ENCODE results near the gene ADSS1.

The ADSS1 gene

GRCh38 chr14:104784846-104785707 is 61.0 kb downstream of the ADSS1 start:
- no peak for DNase-seq

GRCh38 chr14:104785708-104786080 is 61.7 kb downstream of the ADSS1 start:
- no peak for DNase-seq

- peak; percentile 44 to 66 (median 55) for DNase-seq
These were observed 62.1 kb downstream of the ADSS1 start for GRCh38 chr14:104786091-104786586.

- DNase-seq: no peak
These were observed 63.0 kb downstream of the ADSS1 start for GRCh38 chr14:104786726-104787675.

- DNase-seq: peak; percentile 78 to 81 (median 78)
These were observed 63.7 kb downstream of the ADSS1 start for GRCh38 chr14:104787736-104788135.

GRCh38 chr14:104788161-104788818 is 64.3 kb downstream of the ADSS1 start:
- DNase-seq: no peak

GRCh38 chr14:104788873-104789663 is 65.0 kb downstream of the ADSS1 start:
- DNase-seq: peak in 2 of 3 donors; percentile 26 to 46

GRCh38 chr14:104789752-104790743 is 66.0 kb downstream of the ADSS1 start:
- no peak for DNase-seq

GRCh38 chr14:104791425-104791824 is 67.4 kb downstream of the ADSS1 start:
- no peak for DNase-seq

- no peak for DNase-seq
These were observed 68.3 kb downstream of the ADSS1 start for GRCh38 chr14:104792101-104792884.

GRCh38 chr14:104792945-104793702 is 69.1 kb downstream of the ADSS1 start:
- no peak for DNase-seq

- no peak for DNase-seq
These were observed 69.6 kb downstream of the ADSS1 start for GRCh38 chr14:104793703-104793959.

- DNase-seq: peak; percentile 65 to 75 (median 66)
These were observed 70.1 kb downstream of the ADSS1 start for GRCh38 chr14:104794099-104794498.

GRCh38 chr14:104794631-104794992 is 70.6 kb downstream of the ADSS1 start:
- DNase-seq: peak; percentile 32 to 47 (median 47)

GRCh38 chr14:104794993-104795780 is 71.2 kb downstream of the ADSS1 start, which contains the start of gene AKT1:
Gene AKT1 (minus strand): TSS chr14:104795748. CDS start chr14:104792643, 3,105 bp downstream.
- DNase-seq: peak; percentile 48 to 80 (median 55)

- peak; percentile 53 to 91 (median 76) for DNase-seq
These were observed 72.0 kb downstream of the ADSS1 start for GRCh38 chr14:104795781-104796686.

GRCh38 chr14:104796687-104797081 is 72.7 kb downstream of the ADSS1 start:
- no peak for DNase-seq

All from suppressor macrophage treated with lipopolysaccharide for 1 hour (primary cell).